Activated CD4-positive, alpha-beta T cell treated with anti-CD3 and anti-CD28 coated beads, Interleukin-2, Interleukin-4, amounts not matched to agents 100 ng/mL and 50 ng/mL, durations not matched to agents 16 hours and 8 hours (primary cell): ENCODE measurements around the gene ATF3.
"Not testable (repeated sequence)": the region's sequence is repeated elsewhere in the genome, so short reads cannot be mapped to it uniquely, and the experiment has no call there.

Source experiments
- DNase-seq: peaks from one replicate; pipeline ENCODE4 v3.0.0-alpha.2; 2020; ENCODE audit warnings: low spot score

The ATF3 gene

DNA sequence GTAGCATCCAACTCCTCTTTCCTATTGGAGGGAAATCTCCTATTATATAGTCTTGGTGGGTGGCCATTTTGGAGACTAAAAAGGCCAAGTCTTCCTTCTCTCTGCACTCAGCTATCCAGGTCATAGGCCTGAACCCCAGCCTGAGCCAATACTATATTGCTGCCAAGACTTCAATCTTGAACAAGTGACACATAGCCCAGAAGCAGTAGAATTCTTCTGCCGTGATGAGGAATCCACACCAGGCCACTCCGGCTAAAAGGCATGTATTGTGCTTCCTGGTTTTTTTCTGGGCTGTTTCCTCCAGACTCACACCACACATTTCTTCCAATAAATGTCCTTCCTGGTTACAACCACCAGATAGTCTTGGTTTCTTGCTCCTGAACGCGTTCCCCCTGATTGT is 43.0 kb downstream of the ATF3 start:
- DNase-seq: no peak

DNA sequence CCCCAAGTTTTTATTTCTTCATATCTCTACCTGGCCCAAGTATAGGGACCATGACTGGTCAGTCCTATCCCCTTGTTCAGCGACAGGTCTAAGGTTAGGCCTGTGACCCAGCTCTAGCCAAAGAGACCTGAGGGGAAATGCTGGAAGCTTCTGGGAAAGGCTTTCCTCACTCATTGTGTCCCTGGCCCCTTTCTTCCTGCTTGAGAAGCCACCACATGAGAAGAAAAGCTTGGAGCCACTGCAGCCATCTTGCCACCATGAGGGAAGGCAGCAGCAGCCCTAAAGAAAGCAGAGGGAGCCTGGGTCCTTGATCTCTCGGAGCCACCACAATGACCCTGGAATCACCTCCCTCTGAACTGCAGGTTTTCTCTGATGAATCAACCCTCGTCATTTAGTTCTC is 43.4 kb downstream of the ATF3 start:
- DNase-seq: no peak

DNA sequence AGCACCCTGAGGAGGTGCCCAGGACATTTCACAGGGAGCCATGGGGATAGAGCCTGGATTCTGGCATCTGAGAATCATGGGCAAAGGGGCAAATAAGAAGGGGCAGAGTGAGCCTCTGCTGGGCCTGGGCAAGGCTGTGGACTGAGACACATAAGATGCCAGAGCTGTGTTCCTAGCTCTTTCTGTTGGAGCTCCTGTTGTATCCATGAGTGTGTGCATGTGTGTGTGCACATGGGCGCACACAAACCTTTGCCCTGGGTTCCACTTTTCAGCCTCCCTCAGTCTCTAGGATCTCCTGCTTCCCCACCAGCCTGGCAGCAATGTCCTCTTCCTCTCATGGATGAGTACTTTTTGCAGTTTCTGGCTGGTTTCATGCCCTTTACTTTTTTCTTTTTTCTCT is 44.0 kb downstream of the ATF3 start:
- no peak for DNase-seq

DNA sequence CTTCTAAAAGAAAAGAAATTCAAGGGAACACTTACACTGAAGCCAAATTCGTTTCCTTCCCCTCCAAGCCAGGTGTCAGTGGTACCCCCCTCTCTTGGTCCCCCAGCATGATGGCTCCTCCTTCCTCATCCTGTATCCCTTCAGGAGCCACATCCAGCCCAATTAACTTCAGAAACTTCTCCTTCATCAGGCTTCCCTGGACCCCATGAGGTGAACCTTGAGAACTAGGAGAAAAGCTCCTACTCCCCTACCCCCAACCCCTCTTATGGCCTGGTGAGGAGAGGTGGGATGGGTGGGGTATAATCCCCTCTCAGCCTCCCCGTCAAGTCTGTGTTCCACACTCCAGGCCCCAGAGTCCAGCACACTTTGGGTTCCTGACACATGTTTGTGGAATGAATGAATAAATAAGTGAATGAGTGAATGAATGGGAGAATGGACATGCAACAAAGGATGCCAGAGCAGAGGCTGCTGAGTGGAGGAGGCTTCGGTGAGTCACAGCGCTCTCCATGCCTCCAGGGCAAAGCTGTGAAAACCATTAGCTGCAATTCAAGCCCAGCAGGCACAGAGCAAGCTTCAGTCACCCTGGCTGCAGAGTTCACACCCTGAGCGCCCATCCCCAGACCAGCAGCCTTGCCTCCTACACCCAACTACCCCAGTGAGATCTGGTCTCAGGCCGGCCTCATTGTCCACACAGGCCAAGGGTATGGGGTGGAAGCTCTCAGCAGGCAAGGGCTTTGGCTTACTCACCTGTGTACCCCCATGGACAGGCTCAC is 47.3 kb downstream of the ATF3 start:
- no peak for DNase-seq

DNA sequence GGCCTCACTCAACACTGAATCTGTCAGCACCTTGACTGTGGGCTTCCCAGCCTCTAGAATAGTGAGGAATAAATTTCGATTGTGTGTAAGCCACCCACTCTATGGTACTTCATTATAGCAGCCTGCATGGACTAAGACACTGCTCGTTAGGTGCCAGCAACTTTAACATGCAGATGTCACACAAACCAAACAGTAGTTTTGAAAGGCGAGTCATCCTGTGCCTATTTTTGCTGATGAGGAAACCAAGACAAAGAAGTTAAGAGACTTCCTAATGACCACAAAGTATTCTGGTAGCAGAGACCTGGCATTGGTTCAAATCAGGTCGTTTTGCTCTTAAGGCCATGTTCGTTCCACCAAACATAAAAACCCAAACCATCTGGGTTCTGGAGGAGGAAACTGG is 48.2 kb downstream of the ATF3 start:
- DNase-seq: no peak

DNA sequence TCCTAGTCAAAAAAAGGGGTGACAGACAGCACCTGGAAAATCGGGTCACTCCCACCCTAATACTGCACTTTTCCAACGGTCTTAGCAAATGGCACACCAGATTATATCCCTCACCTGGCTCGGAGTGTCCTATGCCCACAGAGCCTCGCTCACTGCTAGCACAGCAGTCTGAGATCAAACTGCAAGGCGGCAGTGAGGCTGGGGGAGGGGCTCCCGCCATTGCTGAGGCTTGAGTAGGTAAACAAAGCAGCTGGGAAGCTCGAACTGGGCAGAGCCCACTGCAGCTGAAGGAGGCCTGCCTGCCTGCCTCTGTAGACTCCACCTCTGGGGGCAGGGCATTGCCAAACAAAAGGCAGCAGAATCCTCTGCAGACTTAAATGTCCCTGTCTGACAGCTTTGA is 49.7 kb downstream of the ATF3 start:
- DNase-seq: not testable (repeated sequence)

DNA sequence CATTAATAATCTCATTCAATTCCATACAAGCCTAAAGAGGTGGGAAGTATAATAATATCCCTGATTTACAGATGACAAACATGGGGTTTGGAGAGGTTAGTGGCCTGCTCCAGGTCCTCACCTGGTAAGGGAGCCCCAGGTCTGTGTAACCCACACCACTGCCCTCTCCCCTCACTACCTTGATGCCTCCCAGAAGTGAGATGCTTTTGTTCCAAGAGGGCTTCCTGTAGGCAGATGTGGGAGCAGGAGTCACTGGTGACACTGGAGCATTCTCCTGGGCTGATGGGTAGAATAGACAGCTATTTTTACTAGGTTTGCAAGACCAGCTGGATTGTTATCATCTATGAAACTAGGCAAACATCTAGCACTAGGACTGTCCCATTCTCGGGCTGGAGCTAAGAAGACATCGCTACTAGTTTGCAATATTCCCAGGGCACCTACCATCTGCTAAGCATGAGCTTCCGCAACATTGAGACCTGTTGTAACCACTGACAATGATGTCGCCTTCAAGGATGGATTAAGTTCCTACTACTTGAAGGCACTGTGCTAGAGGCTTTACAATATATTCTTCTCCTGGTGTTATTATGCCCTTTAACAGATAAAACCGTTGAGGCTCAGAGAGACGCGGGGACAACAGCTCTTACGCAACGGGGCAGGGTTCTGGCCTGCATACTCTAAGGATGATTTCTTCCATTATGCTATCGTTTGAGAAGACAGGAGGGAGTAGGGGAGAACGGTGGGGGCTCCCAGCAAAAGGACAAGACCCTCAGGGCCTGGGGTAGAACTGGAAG is 56.0 kb downstream of the ATF3 start:
- no peak for DNase-seq

DNA sequence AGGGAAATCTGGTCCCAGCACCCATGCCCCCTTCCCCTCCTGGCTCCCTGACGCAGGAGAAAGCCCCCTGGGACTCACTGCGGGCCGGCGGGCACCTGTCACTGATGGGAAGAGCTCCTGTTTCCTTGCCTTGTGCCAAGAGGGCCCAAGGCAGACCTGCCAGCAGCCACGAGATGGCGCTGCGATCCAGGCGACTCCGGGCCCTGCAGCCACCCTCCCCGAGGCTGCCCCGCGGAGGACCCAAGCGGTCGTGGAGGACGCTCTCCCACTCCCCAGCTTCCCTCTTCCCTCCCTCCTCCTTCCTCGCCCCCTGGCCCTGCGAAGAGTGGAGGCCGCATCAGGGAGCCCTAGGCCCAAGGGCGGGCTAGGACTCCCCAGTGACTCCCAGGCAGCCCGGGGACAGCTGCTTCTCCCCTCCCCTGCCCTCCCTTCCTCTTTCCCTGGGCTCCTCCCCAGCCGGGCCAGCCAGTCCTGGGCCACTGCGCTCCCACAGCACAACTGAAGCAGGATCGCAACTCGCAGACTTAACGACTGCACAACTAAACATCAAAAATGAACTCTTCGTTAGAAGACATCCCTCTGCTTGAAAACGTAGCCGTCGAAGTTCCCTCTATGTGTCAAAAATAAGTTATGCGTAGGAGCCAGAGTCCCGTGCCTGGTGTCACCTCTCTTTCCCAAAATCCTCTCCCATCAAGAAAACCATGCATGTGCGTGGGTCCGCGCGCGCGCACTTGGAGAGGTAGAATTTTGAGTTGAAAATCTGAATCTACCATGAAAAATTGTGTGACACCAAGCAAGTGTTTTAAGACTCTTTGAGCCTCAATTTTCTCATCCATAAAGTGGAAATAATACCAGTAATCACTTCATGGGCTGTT is 56.9 kb downstream of the ATF3 start:
- DNase-seq: peak; percentile 88

DNA sequence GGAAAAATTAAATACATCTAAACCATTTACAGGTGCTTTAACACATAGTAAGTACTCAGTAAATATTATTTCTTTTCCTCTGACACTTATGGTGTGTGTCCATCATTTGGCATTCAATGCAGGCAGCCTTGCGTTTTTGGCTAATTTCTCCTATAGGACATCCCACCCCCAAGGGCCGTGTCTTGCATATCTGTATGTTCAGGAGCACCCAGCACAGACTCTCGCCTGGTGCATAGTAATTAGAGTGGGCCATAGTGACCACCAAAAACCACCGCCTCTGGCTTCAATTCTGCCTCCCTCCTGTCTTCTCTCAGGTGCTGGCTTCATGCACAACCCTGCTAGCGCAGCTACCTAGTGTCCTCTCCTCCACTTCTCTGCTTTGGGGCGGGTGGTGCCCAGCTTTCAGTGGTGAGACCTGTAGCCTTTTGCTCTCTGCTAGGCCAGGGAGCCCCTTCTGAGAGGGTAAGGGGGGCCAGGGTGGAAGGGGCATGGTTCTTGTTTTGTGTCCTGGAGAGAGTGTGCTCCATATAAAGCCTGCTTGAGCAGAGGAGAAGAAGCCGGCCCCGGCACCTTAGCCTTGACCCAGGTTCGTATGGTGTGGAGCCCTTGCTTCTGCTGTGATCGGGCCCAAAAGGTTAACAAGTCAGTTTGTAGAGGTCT is 57.7 kb downstream of the ATF3 start:
- DNase-seq: no peak

DNA sequence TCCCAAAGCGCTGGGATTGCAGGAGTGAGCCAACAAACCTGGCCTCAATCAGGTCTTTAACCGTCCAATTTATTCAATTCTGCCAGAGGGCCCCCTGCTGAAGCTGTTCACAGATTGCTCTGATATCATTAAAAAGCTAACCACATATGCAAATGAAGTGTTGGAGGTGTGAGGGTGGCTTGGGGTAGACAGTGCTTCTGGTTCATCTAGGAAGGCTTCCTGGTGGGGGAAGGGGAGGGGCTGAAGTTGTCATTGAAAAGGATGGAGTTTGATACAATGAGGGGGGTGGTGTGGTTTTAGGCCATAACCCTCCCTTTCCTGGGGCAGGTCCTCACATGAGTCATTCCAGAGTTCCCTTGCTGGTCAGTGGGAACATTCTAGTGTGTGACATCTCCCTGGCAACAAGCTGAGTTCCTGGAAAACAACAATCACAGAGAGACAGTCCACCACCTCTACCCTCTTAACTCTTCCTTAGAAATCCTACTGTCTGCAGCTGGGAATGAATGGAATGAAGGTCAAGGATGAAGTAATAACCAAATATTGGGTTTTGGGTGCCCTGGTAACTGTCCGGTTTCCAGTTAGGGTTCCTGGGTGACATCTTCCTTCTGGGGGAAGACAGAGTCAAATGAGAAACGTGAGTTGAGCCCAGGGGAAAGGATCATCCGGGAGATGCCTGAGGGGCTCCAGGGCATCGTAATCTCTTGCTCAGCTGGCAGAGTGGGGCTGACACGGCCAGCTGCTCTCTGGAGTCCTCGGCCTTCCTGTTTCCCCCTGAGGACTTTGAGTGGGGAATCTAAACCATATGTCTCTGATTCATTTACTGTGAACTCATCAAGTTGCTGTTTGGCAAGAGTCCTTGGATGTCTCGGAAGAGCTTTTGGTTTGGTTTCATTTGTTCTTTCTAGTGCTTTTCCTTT is 58.9 kb downstream of the ATF3 start:
- DNase-seq: peak; percentile 53

DNA sequence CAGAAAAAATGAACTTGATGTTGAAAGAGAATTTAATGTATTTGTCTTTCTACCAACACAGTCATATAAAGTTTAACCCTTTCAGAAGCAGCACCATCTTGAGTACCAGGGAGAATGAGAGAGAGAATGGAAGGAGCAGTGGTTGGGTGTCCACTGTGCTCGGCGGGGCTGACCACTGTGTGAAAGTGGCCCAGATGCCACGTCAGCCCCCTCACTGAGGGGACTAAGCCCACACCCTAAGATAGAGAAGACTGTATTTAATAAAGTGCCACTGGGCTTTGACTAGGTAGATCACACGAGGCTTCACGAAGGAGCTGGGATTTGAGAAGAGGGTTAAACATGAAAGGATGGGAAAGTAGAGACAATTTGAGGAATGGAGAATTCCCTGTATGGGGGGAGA is 59.9 kb downstream of the ATF3 start:
- DNase-seq: no peak

DNA sequence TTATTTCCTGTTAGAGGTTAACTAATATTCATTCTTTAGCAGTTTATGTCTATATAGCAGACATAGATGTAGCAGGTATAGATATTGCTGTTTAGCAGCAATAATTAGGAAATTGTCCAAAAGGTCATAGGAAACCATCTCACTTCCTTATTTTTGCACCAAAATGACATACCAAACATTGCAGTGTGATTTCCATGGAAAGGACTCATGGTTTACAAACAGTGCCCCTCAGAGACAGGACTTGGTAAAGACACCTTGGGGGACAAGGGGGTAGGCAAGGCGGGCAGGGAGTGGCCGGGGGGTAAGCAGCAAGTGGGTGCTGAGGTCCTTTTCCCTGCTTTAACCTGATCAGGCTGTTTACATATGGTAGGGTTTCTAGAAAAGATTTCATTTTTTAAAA is 60.5 kb downstream of the ATF3 start:
- no peak for DNase-seq

DNA sequence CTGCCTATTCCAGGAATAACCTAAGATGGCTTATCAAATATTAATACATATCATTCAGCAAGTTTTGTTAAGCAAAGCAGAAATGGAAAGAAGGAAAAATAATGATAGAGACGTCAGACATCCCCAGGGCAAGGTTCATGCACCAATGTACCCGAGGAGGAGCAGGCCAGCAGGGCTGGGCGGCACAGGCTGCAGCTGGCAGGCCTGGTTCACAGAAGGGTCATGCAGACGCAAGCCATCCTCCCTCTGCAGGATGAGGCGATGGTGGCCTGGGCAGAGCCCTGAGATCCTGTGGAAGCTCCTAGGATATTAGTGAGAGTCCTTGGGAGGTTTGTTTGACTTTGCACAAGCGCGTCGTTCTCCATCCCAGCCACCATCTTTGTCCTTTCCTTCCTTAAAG is 61.0 kb downstream of the ATF3 start:
- no peak for DNase-seq

DNA sequence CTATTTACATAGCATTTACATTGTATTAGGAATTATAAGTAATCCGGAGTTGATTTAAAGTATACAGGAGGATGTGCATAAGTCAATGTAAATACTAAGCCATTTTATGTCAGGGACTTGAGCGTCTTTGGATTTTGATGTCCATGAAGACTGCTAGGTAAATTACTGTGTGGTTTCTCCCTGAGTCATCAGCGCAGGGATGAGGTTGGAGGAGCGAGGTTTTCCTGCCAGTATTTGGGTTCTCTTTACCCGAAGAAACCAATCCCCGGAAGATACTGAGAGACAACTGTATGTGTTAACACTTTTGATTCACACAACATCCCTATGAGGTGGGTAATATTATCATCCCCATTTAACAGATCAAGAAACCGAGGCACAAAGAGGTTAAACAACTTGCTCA is 61.7 kb downstream of the ATF3 start:
- no peak for DNase-seq
